ENCODE results near the gene RASSF9. TPM values are rescaled to one million over a fixed set of nuclear protein-coding genes. Genes with fewer than 3 reads are reported as not detected.

RASSF9 gene
- total and polyA plus RNA-seq, 2 experiments from 2014 or later = 0.31 to 0.35 TPM

- Histone ChIP-seq H3K36me3 (ENCODE audit: insufficient read depth) (no peaks in the 10 kb centered on the region), H3K27ac (ENCODE audit: low read depth) (no peak overlapping the region), H3K9me2 (ENCODE audit: insufficient read depth) (no peaks in the 10 kb centered on the region), H3K27me3 (ENCODE audit: insufficient read depth) (no peaks in the 10 kb centered on the region), H3K79me2 (replicated peaks; ENCODE audit: insufficient read depth) (no peaks in the 10 kb centered on the region), H3K4me1 (ENCODE audit: insufficient read depth) (no peaks in the 10 kb centered on the region), H3F3A (replicated peaks; ENCODE audit: low read depth) (no peaks in the 10 kb centered on the region), H4K20me1 (replicated peaks; ENCODE audit: insufficient read depth) (no peaks in the 10 kb centered on the region), H2AFZ (no peak overlapping the region), H3K4me2 (no peak overlapping the region), H3K4me3 (no peak overlapping the region)
- Mint-ChIP-seq H3K4me1 (peaks cover 2% of the 10 kb centered on the region; the same call in 1 of the 3 replicates), H3K4me3 (no peak overlapping the region), H3K27me3 (ENCODE audit: insufficient read depth, low read depth, poor library complexity) (no peaks in the 10 kb centered on the region), H3K9me3 (no peaks in the 10 kb centered on the region; the same call in none of the 3 replicates), H3K36me3 (ENCODE audit: low read depth) (peaks cover 2% of the 10 kb centered on the region; the same call in 1 of the 3 replicates), H3K27ac (no peak overlapping the region)
- ATAC-seq (no peak), DNase-seq (ENCODE audit: low spot score) (no peak)
- TF ChIP-seq CTCF (conservative IDR thresholded peaks at IDR 0.05; ENCODE audit: low read depth in 2 of 2) = no peak
- TF ChIP-seq, protein P1, sequence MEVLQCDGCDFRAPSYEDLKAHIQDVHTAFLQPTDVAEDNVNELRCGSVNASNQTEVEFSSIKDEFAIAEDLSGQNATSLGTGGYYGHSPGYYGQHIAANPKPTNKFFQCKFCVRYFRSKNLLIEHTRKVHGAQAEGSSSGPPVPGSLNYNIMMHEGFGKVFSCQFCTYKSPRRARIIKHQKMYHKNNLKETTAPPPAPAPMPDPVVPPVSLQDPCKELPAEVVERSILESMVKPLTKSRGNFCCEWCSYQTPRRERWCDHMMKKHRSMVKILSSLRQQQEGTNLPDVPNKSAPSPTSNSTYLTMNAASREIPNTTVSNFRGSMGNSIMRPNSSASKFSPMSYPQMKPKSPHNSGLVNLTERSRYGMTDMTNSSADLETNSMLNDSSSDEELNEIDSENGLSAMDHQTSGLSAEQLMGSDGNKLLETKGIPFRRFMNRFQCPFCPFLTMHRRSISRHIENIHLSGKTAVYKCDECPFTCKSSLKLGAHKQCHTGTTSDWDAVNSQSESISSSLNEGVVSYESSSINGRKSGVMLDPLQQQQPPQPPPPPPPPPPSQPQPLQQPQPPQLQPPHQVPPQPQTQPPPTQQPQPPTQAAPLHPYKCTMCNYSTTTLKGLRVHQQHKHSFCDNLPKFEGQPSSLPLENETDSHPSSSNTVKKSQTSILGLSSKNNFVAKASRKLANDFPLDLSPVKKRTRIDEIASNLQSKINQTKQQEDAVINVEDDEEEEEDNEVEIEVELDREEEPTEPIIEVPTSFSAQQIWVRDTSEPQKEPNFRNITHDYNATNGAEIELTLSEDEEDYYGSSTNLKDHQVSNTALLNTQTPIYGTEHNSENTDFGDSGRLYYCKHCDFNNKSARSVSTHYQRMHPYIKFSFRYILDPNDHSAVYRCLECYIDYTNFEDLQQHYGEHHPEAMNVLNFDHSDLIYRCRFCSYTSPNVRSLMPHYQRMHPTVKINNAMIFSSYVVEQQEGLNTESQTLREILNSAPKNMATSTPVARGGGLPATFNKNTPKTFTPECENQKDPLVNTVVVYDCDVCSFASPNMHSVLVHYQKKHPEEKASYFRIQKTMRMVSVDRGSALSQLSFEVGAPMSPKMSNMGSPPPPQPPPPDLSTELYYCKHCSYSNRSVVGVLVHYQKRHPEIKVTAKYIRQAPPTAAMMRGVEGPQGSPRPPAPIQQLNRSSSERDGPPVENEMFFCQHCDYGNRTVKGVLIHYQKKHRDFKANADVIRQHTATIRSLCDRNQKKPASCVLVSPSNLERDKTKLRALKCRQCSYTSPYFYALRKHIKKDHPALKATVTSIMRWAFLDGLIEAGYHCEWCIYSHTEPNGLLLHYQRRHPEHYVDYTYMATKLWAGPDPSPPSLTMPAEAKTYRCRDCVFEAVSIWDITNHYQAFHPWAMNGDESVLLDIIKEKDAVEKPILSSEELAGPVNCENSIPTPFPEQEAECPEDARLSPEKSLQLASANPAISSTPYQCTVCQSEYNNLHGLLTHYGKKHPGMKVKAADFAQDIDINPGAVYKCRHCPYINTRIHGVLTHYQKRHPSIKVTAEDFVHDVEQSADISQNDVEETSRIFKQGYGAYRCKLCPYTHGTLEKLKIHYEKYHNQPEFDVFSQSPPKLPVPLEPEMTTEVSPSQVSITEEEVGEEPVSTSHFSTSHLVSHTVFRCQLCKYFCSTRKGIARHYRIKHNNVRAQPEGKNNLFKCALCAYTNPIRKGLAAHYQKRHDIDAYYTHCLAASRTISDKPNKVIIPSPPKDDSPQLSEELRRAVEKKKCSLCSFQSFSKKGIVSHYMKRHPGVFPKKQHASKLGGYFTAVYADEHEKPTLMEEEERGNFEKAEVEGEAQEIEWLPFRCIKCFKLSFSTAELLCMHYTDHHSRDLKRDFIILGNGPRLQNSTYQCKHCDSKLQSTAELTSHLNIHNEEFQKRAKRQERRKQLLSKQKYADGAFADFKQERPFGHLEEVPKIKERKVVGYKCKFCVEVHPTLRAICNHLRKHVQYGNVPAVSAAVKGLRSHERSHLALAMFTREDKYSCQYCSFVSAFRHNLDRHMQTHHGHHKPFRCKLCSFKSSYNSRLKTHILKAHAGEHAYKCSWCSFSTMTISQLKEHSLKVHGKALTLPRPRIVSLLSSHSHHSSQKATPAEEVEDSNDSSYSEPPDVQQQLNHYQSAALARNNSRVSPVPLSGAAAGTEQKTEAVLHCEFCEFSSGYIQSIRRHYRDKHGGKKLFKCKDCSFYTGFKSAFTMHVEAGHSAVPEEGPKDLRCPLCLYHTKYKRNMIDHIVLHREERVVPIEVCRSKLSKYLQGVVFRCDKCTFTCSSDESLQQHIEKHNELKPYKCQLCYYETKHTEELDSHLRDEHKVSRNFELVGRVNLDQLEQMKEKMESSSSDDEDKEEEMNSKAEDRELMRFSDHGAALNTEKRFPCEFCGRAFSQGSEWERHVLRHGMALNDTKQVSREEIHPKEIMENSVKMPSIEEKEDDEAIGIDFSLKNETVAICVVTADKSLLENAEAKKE (CRISPR knock-in tag; IDR thresholded peaks at IDR 0.05) = no peak
- no peak for TF ChIP-seq STAT1 (IDR thresholded peaks at IDR 0.05; ENCODE audit: unreplicated experiment)
- no peak for TF ChIP-seq EZH2phosphoT487 (IDR thresholded peaks at IDR 0.05; ENCODE audit: unreplicated experiment)
- no peak for TF ChIP-seq ZNF331 (CRISPR knock-in tag; IDR thresholded peaks at IDR 0.05; ENCODE audit: low read depth)
- TF ChIP-seq NANOG (IDR thresholded peaks at IDR 0.05; ENCODE audit: borderline replicate concordance) = no peak
- no peak for TF ChIP-seq ETS1 (IDR thresholded peaks at IDR 0.05)
- no peak for TF ChIP-seq POLR2AphosphoS5 (IDR thresholded peaks at IDR 0.05; ENCODE audit: low read depth)
- TF ChIP-seq JUNB (IDR thresholded peaks at IDR 0.05; ENCODE audit: unreplicated experiment) = no peak
- no peak for TF ChIP-seq EZH2 (IDR thresholded peaks at IDR 0.05; ENCODE audit: low read depth, unreplicated experiment)
- no peak for TF ChIP-seq CREB1 (CRISPR knock-in tag; IDR thresholded peaks at IDR 0.05; ENCODE audit: low read depth)
Measured at GRCh38 chr12:85865890-85866289, 29.7 kb upstream of the RASSF9 start.

All from GM23338 (cell line).